Dedifferentiated amniotic fluid mesenchymal stem cell (primary cell): ENCODE data around the gene NCKAP5.

Experiments
- DNase-seq: peaks from one replicate; pipeline ENCODE4 v3.0.0-alpha.2; 2016; ENCODE audit errors: extremely low spot score

NCKAP5 gene

GRCh38 chr2:133266926-133267590, 301.2 kb downstream of the NCKAP5 start:
- DNase-seq: no peak

DNA sequence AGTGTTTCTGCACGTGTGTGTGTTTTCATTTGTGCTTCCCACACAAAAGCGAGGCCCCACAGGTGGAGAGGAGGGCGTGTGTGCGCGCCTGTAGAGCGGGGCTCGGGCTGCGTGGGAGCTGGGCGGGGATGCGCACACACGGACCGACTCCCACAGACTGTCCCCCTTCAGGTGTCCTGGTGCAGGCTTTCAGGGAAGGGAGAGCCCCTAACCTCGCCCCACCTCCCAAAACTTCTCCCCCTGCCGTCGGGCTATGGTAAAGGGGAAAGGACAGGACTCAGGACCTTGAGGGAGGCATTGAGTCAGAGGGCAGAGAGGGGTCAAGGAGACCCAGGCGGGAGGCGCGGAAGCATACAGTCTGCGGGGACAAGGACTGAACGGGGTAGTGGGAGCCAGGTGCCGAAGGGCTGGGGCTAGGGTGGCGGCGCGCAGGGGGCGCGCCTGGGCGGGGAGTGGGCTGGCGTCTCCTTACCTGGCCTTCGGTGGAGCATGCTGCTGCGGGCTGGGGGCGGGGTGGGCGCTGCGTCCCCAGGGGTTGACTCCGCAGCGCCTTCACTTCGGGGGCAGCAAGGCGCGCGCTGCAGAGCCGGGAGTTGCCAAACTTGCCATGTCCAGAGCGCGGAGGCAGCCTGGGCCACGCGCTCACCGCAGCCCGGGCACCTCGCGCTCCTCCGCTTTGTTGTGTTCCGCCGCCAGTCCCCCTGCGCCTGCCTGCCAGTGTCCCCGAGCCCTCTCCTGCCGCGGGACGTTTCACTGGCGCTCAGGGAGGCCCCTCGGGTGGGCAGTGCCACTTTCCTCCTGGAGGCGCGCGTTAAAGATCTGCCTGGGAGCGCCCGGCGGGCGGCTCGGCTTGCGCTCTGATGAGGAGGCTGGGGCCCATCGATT, 302.0 kb downstream of the NCKAP5 start:
- no peak for DNase-seq

DNA sequence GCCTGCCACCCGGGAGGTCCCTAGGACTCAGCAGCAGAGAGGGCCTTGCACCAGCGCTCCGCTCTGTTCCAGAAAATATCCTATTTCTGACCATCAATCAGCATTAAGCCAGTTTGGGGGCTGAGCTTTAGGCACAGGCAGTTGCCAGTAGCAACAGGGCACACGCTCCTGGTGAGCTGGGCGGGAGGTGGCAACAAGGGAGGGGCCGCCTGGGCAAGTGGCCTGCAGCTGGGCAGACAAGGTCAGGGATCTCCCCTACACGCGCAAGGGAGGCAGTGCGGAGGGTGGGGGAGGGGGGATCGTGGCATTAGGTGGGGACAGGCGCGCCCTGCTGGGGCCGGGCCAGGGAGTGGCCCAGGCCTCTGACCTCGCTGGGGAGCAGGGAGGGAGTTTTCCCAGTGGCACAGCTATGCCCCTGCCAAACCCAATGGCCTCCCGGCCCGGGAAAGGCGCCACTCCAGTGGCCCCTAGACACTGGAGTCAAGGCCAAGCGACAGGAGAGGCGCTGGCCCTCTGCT, 302.8 kb downstream of the NCKAP5 start:
- DNase-seq: no peak

DNA sequence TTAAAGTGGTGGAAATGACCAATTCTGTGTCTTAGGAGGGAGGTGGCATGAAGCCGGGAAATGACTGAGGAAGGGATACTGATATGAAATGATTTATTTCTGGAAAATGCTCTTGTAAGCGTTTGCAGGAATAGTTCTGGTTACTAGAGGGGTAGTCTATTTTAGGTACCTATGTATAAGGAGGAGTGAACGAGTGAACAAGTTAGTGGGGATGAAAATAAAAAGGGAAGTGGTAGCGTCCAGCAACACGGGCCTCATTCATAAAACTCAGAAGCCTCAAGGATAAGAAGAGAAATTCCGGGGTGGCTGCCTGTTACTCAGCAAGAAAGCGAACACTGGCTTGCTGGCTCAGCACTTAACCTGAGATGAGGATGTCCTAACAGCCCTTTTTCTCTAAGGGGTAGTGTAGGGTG, 303.3 kb downstream of the NCKAP5 start:
- no peak for DNase-seq

DNA sequence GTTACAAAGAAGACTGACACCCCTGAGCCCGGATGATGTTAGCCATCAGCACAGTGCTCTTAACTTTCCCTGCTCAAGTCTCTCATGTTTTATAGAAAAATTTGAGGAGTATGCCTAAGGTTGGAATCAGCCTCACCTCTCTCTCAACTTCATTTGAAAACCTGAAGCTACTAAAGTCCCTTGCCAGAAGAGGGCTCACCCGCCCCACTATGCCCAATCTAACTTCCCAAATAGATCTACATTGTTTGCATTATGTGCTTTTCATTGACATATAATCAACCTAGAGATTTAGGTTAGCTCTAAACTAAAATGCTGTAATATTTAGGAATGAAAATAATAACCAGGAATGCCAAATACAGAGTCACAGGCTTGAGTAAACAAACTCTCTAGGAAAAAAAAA, 305.4 kb downstream of the NCKAP5 start:
- no peak for DNase-seq

DNA sequence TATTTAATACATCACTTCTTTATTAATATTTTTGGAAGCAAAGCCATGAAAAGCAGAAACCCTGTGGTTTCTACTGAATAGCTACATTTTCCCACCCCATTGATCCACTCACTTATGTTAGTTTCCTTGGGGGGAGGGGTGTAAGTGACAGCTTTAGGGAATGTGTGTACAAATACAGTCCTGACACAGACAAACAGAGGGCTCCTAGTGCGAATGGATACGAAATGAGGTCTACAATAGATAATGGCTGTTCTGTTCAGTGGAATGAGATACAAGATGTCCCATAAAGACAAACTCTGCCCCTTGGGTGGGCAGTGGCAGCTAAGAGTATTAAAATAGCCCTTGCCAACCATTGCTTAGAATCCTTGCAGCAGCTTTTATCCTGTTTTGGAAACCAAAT, 312.9 kb downstream of the NCKAP5 start:
- no peak for DNase-seq

DNA sequence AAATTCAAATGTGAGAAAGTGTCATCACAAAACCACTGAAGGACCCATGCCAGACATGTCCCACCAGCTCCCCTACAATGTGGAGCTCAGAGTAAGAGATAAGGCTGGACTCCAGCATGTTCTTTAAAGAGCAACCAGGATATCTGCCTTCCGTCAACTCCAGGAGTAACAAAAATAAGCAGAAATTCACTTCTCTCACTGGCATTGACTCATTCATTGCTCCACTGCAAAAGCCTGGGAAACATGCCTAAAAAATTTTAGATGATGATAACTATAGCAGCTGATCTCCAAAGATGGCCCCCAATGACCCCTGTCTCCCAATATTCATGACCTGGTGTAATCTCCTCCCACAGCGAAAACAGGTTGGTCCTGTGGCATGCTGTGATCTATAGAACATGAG, 314.5 kb downstream of the NCKAP5 start:
- DNase-seq: no peak

DNA sequence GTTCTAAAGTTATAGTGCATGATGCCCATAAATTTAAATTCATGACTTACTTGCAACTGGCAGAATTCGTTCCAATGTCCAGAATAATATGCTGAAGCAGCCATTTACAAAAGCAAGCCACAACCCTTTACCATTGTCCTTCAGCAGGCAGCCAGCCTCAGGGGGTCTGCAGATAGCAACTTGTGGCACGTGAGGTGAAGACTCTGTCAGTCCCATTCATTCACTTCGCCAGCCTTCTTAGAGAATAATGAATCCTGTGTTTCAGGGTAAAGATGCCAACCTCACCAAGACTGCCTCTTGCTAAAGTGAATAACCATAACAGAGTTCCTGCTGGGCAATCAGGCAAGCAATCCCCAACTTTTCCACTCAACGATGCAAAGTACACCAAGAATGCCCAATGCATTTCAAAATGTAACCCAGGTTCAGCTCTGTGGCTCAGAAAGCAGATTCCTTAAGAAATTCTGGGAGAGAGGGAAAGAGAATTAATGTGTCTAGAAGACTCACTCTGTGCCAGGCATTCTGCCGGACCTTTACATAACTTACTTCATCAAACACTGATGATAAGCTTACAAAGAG, 315.4 kb downstream of the NCKAP5 start:
- DNase-seq: no peak

DNA sequence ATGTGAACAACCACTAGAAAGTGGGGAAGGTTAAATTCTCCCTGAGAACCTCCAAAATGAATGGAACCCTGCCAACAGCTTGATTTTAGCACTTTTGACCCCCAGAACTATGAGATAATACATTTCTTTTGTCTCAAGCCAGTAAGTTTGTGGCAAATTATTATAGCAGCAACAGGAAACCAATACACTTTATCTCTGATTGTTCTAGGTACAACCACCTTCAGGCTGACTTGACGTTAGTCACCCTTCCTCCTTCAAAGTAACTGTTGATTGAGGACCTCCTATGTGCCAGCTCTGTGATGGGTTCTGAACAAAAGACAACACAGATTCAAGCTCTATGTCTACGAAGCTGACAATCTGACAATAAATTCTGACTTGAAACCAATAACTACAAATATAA, 318.9 kb downstream of the NCKAP5 start:
- no peak for DNase-seq

- no peak for DNase-seq
These were observed 320.0 kb downstream of the NCKAP5 start for GRCh38 chr2:133248264-133248663.

DNA sequence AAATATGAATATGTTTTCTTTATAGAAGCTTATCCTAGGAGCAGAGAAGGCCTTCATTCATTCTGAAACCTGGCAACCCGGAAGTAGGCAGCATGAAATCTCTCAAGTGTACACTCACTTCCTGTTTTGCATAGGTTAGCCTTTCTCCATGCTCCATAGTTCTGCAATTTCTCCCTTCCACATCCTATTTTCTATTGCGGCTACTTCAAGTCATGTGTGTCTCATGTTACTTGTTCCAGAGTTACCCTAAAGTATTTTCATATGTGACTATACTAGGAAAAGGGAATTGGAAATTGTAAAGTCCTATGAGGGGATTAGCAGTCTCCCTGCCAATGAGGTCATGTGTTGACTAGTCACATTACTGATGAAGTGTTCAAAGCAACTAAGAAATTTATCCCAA, 320.6 kb downstream of the NCKAP5 start:
- no peak for DNase-seq

- DNase-seq: peak; percentile 56
These were observed 327.1 kb downstream of the NCKAP5 start for GRCh38 chr2:133241224-133241571.

DNA sequence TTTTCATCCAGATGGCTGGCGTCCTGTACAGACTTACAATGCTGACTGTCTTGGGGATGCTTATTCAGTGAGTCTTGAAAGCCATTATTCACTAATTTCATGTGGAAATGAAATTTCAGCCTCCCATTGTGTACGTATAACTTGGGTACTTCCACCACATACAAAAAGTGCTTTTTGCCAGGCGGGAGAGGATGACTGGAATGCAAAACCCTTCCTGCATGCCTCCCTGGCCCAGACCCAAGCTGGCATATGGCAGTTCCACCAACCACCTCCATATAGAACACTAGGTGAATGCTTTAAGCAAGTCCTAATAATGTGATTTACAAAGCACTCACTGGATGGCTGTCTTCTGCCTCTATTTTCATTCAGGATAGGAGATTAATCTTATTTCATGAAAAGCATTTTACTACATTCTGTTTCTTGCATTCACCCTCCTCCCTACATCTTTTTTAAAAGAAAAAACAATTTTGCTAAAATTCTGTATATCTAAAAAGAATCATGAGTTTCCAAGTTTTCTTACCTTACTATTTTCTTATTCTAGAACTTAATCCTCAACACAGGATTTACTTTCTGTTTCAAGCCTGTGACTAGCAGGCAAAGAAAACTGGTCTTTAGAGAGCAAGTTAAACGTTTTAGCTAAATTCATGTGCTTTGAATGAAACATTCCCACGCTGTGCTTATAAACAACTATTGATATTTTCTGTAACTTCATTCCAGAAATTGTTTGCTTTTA, 327.6 kb downstream of the NCKAP5 start:
- no peak for DNase-seq

GRCh38 chr2:133235968-133236367, 332.3 kb downstream of the NCKAP5 start:
- no peak for DNase-seq

DNA sequence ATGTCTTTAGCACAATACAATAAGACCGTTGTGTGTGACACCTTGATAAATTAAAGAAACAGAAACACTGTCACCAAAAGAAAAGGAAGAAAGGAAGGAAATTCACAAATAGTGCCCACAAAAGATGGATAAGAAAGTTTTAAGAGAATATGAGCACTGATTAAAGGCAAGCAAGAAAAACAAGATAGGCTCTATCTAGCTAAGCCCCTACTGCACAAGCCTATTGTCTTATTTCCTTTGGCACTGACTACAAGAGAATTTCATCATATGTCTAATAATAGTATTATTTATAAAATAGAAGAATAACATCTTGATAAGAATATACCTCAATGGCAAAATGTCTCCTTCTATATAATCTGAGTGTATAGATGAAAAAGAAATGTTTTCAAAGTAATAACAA, 335.7 kb downstream of the NCKAP5 start:
- DNase-seq: no peak

DNA sequence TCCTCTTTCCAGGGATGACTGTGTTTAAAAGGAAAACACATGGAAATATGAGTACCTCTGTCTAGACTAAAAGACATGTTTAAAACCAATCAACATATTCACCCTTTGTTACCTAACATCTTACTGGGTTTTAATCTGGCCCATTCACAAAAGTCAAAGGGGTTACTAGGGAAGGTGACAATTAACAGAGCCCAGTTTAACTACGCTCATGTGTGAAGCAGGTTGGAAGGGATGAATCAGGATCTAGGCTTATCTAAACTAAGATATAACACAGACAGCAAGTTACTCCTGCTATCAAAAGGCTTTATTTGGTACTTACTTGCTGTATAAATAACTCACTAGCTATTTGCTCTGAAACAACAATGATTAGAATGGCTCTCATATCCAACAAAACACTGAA, 337.0 kb downstream of the NCKAP5 start:
- no peak for DNase-seq

- no peak for DNase-seq
These were observed 338.3 kb downstream of the NCKAP5 start for GRCh38 chr2:133229974-133230373.

GRCh38 chr2:133223226-133223625, 345.0 kb downstream of the NCKAP5 start:
- no peak for DNase-seq

DNA sequence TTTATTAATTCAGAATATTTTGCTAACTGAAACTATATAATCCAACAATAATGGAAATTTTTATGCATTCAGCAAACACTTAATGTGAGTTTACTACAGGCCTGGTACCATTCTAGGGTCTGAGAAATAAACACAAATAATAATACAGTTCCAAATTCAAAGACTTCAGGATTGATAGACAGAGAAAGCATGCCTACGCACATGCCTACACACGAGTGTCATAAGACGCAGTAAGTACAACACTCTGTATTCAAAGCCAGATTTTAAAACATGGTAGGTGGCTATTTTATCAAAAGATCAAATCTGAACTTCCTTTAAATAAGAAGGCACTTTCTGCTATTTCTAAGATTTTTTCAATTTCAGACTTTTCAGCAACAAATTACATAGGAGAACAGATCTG, 346.9 kb downstream of the NCKAP5 start:
- no peak for DNase-seq

GRCh38 chr2:133218204-133218603, 350.1 kb downstream of the NCKAP5 start:
- no peak for DNase-seq

DNA sequence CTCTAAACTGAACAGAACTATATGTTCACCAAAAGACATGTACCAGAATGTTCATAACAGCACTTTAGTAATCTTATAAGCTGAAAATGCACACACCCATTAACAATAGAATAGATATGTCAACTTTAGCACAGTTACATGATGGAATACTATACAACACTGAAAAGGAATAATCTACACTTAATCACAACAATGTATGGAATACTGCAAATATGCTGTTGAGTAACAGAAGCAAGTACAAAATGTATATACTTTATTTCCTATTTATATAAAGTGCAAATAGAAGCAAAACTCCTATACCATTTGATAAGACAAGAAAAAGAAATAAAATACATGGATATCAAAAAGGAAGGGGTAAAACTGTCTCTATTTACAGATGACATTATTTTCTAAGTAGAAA, 352.8 kb downstream of the NCKAP5 start:
- no peak for DNase-seq

DNA sequence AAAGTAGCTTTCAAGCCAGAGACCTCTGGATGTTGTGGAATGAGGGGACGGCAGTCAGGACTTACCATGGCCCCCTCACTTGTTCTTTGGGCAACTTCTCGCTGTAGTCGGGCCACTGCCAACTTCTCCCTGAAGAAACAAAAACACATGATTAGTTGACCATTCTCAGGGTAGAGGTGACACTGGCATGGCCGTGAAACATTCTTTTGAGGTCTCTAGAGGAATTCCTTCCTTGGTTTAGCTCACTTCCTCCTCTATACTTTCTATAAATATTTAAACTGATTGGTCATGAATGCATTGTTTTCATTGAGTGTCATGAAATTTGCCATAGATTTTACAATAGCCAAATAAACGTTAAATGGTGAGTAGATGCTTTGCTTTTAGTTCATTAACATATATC, 354.6 kb downstream of the NCKAP5 start:
- DNase-seq: no peak
